22Rv1 (cell line): ENCODE data around the gene DCC.
"Not testable (repeated sequence)": the region's sequence is repeated elsewhere in the genome, so short reads cannot be mapped to it uniquely, and the experiment has no call there.

ENCODE experiments used
- H3K27ac ChIP-seq: fragments of 450-650 bp; 2 replicates; pipeline ENCODE4 v1.5.1; 2017
- ZFX ChIP-seq: fragments of 450-650 bp; IDR thresholded peaks from 2 replicates; pipeline ENCODE4 v1.6.1; 2017; ENCODE audit warnings: antibody characterized with exemption, borderline replicate concordance
- TF ChIP-seq, protein P1 (sequence below): fragments of 450-650 bp; IDR thresholded peaks from 2 replicates; pipeline ENCODE4 v1.5.1; 2017; ENCODE audit warnings: mild to moderate bottlenecking

The DCC gene

GRCh38 chr18:52345428-52345827, 5.4 kb downstream of the DCC start:
- TF ChIP-seq, protein P1, sequence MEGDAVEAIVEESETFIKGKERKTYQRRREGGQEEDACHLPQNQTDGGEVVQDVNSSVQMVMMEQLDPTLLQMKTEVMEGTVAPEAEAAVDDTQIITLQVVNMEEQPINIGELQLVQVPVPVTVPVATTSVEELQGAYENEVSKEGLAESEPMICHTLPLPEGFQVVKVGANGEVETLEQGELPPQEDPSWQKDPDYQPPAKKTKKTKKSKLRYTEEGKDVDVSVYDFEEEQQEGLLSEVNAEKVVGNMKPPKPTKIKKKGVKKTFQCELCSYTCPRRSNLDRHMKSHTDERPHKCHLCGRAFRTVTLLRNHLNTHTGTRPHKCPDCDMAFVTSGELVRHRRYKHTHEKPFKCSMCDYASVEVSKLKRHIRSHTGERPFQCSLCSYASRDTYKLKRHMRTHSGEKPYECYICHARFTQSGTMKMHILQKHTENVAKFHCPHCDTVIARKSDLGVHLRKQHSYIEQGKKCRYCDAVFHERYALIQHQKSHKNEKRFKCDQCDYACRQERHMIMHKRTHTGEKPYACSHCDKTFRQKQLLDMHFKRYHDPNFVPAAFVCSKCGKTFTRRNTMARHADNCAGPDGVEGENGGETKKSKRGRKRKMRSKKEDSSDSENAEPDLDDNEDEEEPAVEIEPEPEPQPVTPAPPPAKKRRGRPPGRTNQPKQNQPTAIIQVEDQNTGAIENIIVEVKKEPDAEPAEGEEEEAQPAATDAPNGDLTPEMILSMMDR: no peak
- no peak for TF ChIP-seq ZFX
- no peak overlapping the region for H3K27ac ChIP-seq

DNA sequence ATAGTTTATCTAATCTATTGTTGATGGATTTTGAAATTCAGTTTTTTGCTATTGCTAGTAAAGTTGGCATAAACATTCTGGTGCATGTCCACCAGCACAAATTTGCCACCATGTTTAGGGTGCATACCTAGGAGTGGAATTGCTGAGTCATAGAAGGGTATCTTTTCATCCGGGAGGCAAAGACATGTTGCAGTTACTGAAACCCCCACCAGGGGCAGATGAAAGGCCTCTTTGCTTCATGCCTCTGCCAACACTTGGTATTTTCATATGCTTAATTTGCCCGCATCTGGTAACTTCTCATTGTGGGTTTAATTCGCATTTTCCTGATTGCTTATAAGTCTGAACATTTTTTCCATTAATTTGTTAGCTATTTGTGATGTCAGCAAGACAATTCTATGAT, 8.2 kb downstream of the DCC start:
- H3K27ac ChIP-seq: no peak overlapping the region
- TF ChIP-seq, protein P1: peak; percentile 53
- TF ChIP-seq ZFX: no peak

DNA sequence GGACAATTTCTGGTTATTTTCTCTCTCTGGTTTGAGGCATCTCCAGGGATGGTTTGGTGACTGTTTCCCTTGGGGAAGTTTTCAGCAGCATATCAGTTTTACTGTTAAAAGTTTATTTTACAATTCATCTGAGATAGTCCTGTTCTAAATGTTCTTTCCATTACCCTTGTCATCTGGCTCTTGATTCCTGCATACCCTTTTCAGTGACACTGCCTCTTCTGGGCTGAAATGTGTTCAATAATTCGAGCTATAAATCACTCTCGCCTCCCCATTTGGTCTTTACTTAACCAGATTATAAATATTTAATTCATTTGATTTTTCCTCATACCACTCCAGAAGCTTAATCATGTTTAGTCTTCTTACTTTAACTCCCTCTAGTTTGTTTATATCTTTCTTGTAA, 9.5 kb downstream of the DCC start:
- no peak for TF ChIP-seq ZFX
- TF ChIP-seq, protein P1: no peak
- no peak overlapping the region for H3K27ac ChIP-seq

DNA sequence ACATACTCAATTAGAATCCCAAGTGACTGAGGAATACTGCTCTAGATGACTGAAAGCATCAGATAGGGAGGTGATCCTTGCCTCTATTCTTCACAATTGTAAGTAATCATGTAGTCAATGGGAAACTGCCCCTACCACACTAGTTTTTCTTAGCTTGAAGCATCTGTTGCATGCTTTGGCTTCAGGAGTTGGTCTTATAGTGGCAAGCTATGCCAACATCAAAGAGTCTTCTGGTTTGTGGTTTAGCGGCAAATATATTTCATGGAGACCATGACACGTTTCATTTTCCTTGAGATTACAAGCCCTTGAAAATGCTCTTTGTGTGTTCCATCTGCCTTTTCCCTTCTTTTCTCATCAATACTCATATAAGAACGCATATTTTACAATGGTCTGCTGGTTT, 12.9 kb downstream of the DCC start:
- no peak overlapping the region for H3K27ac ChIP-seq
- TF ChIP-seq ZFX: no peak
- TF ChIP-seq, protein P1: no peak

GRCh38 chr18:52353589-52353988, 13.6 kb downstream of the DCC start:
- H3K27ac ChIP-seq: no peak overlapping the region
- no peak for TF ChIP-seq ZFX
- TF ChIP-seq, protein P1: no peak

DNA sequence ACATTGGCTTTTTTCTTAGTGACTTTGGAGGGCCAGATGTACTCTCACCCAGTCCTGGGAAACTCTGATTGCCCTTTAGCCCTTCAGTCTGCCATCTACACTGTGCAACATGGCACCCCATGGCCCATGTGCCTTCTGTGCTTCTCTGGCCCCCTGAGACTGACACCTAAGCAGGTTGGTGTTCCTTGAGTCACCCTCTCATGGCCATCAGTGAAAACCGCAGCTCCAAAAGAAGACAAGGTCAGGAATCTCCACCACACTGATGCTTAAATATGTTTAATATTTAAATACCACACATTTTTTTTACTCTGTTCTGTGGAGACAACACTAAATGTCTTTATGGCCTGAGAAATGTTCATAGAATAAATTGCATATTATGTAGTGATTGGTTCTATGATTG, 23.9 kb downstream of the DCC start:
- H3K27ac ChIP-seq: no peak overlapping the region
- TF ChIP-seq, protein P1: no peak
- TF ChIP-seq ZFX: no peak

DNA sequence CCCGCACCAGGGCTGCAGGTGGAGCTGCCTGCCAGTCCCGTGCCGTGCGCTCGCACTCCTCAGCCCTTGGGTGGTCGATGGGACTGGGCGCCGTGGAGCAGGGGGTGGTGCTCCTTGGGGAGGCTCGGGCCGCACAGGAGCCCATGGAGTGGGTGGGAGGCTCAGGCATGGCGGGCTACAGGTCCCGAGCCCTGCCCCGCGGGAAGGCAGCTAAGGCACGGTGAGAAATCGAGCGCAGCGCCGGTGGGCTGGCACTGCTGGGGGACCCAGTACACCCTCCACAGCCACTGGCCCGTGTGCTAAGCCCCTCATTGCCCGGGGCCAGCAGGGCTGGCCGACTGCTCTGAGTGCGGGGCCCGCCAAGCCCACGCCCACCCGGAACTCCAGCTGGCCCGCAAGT, 26.9 kb downstream of the DCC start:
- H3K27ac ChIP-seq: not testable (repeated sequence)

DNA sequence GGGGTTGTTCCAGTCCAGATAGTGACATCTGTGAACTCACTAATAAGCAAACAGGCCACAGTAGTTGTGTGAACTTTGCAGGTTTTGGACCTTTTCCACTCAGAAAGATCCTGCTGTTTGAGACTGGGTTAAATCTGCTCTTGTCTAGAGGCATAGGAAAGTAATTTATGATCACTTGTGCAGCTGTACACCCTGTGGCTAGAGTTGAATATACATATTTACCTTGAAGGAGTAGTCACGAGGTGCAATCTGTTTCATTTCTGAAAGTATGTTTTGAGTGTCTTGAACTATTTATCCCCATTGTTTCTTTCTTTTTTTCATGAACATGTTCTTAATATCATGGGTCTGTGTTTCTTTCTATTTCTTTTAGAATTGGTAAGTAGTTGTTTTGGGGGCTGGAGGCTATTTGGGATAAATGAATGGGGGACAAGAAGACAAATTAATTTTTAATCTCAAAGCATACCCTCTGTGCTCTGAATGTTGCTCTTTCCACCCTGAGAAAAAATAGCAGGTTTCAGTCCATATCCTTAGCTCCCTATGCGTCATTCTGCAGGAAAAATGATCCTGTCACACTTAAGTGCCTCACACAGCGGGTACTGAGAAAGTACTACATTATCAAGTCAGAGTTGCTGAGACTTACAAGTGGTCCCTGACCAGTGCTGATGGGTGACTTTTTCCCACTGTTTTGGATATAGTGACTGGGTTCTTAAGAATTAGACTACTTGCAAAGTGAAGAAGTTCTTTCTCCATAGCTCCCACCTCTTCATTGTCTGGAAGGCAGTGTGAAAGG, 28.2 kb downstream of the DCC start:
- TF ChIP-seq ZFX: no peak
- TF ChIP-seq, protein P1: no peak

More for the DNA sequence above, 28.2 kb downstream of the DCC start:
- no peak overlapping the region for H3K27ac ChIP-seq
